ENCODE measurements around the gene QRFPR.

Gene QRFPR

DNA sequence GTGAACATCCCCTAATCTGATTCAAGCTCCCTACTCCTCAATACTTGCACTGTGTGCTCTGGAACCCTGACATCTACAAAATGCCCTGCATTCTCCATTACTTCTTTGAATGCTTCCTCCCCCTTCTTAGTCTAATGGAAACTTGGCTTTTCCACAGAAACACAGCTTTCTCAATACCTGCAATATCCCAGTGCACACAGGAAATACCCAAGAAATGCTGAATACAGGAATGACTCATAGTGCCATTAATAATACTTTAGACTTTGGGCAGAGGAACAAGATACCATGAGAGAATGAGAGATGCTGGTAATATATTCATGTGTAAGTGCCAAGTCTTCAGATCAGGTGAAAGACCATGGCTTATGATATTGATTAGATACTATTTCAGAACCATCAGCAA lies 5.6 kb downstream of the QRFPR start:
- H3K4me3 ChIP-seq (ENCODE audit: low read depth, low read length) = no peak overlapping the region
- TF ChIP-seq CTCF (IDR thresholded peaks at IDR 0.05; ENCODE audit: control insufficient read depth, extremely low read depth, insufficient read depth) = no peak
- DNase-seq (ENCODE audit: low read depth) = no peak

DNA sequence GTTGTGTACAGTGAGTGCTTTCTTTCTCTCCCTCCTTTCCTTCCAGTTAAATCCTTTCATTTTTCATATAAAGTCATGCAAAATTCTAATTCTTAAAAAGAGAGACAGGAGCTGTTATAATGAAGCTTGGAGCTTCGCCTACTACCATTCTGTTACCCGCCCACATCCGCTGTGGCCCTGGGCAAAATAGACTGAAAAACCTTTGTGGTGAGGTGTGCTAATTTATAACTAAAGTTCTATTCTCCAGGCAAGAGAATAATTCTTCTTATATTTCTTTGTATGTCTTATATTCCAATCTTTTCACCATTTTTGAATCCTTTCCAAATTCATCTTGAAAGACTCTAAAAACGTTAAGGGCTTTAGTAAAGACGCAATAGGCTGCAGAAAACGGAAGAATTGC lies 7.0 kb downstream of the QRFPR start:
- no peak overlapping the region for H3K4me3 ChIP-seq (ENCODE audit: low read depth, low read length)
- DNase-seq (ENCODE audit: low read depth) = no peak
- TF ChIP-seq CTCF (IDR thresholded peaks at IDR 0.05; ENCODE audit: control insufficient read depth, extremely low read depth, insufficient read depth) = no peak

- peak; percentile 62 for TF ChIP-seq CTCF (IDR thresholded peaks at IDR 0.05; ENCODE audit: control insufficient read depth, extremely low read depth, insufficient read depth)
- no peak for DNase-seq (ENCODE audit: low read depth)
- no peak overlapping the region for H3K4me3 ChIP-seq (ENCODE audit: low read depth, low read length)
Measured at GRCh38 chr4:121370729-121371325, 10.0 kb downstream of the QRFPR start.

DNA sequence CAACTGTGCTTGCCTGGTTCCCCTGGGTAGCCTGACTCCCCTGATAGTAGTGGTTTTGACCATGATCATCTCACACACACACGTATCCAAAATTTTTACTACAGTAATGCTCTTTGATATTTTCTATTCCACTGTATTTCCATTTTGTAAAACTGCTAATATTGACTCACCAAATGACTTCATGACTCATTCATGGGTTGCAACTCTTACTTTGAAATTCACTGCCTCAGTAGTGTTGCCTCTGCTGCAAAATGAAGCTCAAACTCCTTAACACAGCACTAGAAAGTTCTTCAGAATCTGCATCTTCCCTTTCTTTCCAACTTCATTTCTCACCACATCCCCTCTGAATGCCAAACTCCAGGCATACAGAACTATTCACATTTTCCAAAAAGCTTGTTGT lies 20.3 kb downstream of the QRFPR start:
- no peak overlapping the region for H3K4me3 ChIP-seq (ENCODE audit: low read depth, low read length)
- TF ChIP-seq CTCF (IDR thresholded peaks at IDR 0.05; ENCODE audit: control insufficient read depth, extremely low read depth, insufficient read depth) = no peak
- DNase-seq (ENCODE audit: low read depth) = no peak

DNA sequence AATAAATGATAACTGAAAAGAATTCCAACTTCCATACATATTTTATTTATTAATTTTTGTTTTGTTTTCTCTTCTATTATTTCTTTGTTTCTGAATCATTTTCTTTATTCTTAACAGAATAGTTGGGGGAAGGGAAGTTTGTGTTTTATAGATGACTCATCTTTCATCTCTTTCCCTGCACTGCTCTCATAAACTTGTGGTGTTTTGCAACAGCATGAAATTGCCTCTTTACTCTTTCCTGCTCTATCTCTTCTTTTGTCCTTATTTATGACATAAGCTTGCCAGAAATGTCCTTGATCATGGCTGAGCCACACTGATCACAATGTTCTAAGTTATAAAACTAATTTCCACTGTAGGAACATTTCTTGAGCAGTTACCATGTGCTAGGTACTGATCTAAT lies 22.3 kb downstream of the QRFPR start:
- no peak overlapping the region for H3K4me3 ChIP-seq (ENCODE audit: low read depth, low read length)
- TF ChIP-seq CTCF (IDR thresholded peaks at IDR 0.05; ENCODE audit: control insufficient read depth, extremely low read depth, insufficient read depth) = no peak
- no peak for DNase-seq (ENCODE audit: low read depth)

DNA sequence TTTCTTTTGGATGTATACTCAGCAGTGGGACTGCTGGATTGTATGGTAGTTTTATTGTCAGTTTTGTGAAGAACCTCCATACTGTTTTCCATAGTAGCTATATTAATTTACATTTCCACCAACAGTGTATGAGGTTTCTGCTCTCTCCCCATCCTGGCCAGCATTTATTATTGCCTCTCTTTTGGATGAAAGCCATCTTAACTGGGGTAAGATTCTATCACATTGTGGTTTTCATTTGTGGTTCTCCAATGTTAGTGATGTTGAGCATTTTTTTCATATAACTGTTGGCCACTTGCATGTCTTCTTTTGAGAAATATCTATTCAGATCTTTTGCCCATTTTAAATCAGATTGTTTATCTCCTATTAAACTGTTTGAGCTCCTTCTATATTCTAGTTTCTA lies 27.6 kb downstream of the QRFPR start:
- DNase-seq (ENCODE audit: low read depth) = no peak
- TF ChIP-seq CTCF (IDR thresholded peaks at IDR 0.05; ENCODE audit: control insufficient read depth, extremely low read depth, insufficient read depth) = no peak
- no peak overlapping the region for H3K4me3 ChIP-seq (ENCODE audit: low read depth, low read length)

DNA sequence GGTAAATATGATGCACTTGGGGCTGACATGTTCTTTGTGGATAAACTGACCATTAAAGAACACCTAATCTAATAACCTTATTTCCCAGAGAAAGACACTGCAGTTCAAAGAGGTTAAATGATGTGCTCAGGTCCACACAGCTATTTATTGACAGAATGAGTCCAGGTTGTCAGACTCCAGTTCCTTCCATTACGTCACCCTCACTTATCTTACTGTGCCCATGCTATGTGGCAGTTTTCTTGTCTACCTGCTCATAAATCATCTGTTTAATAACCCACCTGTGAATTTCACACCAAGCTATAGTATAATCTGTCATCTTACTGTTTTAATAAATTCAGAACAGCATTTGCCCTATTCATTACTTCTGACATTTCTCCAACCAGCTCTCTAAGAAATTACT lies 36.7 kb downstream of the QRFPR start:
- no peak for DNase-seq (ENCODE audit: low read depth)
- H3K4me3 ChIP-seq (ENCODE audit: low read depth, low read length) = no peak overlapping the region
- TF ChIP-seq CTCF (IDR thresholded peaks at IDR 0.05; ENCODE audit: control insufficient read depth, extremely low read depth, insufficient read depth) = no peak

Measured in LNCaP clone FGC (cell line).